GM12878 (cell line): ENCODE measurements around the gene SCARF2. TPM values are rescaled to one million over a fixed set of nuclear protein-coding genes. Genes with fewer than 3 reads are reported as not detected.

Experiments
- ATAC-seq: fragments of 200-7000 bp; cut with Tn5 transposase; 3 replicates; pipeline ENCODE4 v1.9.1; 2020; ENCODE audit warnings: mild to moderate bottlenecking, moderate library complexity
- BruUV-seq: library from RNA; stranded (reverse); fragments of 400-500 nt; replicated peaks from 2 replicates; lab custom pipeline; 2021; lab: Mats Ljungman, UMichigan
- CTCF ChIA-PET: fragments of 300-600 bp; sonication (Branson Sonifier 250); formaldehyde crosslinking; extraction: SDS; loops from one replicate; lab custom pipeline; 2021; ENCODE audit warnings: inconsistent platforms; lab: Yijun Ruan, JAX
- POLR2A ChIA-PET: fragments of 350-600 bp; formaldehyde crosslinking; extraction: SDS; loops from one replicate; lab custom pipeline; 2021; ENCODE audit warnings: inconsistent platforms; lab: Charles Lee
- RAD21 ChIA-PET: fragments of 300-600 bp; sonication (Branson Sonifier 250); formaldehyde crosslinking; loops from one replicate; lab custom pipeline; 2023; ENCODE audit warnings: antibody characterized with exemption; ENCODE audit not compliant: unreplicated experiment; lab: Charles Lee
- SMC1A ChIA-PET: fragments of 300-600 bp; sonication (Branson Sonifier 250); formaldehyde crosslinking; loops from one replicate; lab custom pipeline; 2023; ENCODE audit not compliant: unreplicated experiment, uncharacterized antibody; lab: Charles Lee
- DNase-seq: peaks from one replicate; pipeline ENCODE4 v3.0.0-alpha.2; 2011; ENCODE audit warnings: low read depth, low spot score
- FAIRE-seq: peaks from 3 replicates; lab custom pipeline; 2011; peaks lifted over from hg19 to GRCh38; lab: Jason Lieb, UNC
- H2AFZ ChIP-seq: 2 replicates; pipeline ENCODE4 v1.6.0; 2011; ENCODE audit warnings: low read depth, low read length, control low read depth; ENCODE audit not compliant: control insufficient read depth
- H3K27ac ChIP-seq: 2 replicates; pipeline ENCODE4 v1.5.1; 2011; ENCODE audit warnings: control low read depth; ENCODE audit not compliant: control insufficient read depth, insufficient read depth
- H3K27me3 ChIP-seq, 2 experiments: replicated peaks in 1 of 2; 2 replicates each; pipeline versions ENCODE4 v1.6.0 to v1.6.1; 2011; ENCODE audit warnings: low read length in 1 of 2; ENCODE audit not compliant: control insufficient read depth in 2 of 2, insufficient read depth in 2 of 2
- H3K36me3 ChIP-seq, 2 experiments: 2 replicates each; pipeline ENCODE4 v1.5.1; 2011; ENCODE audit warnings: low read length in 1 of 2; ENCODE audit not compliant: control insufficient read depth in 2 of 2, insufficient read depth in 2 of 2
- H3K4me1 ChIP-seq: 2 replicates; pipeline ENCODE4 v1.6.1; 2011; ENCODE audit warnings: mild to moderate bottlenecking, low read length, moderate library complexity, mixed read lengths; ENCODE audit not compliant: control insufficient read depth, insufficient read depth
- H3K4me2 ChIP-seq: 2 replicates; pipeline ENCODE4 v1.6.0; 2011; ENCODE audit warnings: control low read depth; ENCODE audit not compliant: control insufficient read depth, insufficient read depth
- H3K4me3 ChIP-seq: fragments of 200-600 bp; sonication (generic); 2 replicates; pipeline ENCODE4 v1.5.1; 2016
- H3K79me2 ChIP-seq: 2 replicates; pipeline ENCODE4 v1.6.0; 2011; ENCODE audit warnings: low read length; ENCODE audit not compliant: control insufficient read depth, insufficient read depth
- H3K9ac ChIP-seq: 2 replicates; pipeline ENCODE4 v1.8.0; 2011; ENCODE audit warnings: low read length, control low read depth, mixed read lengths; ENCODE audit not compliant: control insufficient read depth, insufficient read depth
- H3K9me3 ChIP-seq: replicated peaks from 3 replicates; pipeline ENCODE4 v1.5.1; 2011; ENCODE audit warnings: mild to moderate bottlenecking, low read length; ENCODE audit not compliant: control insufficient read depth, insufficient read depth
- H4K20me1 ChIP-seq: 2 replicates; pipeline ENCODE4 v1.6.0; 2011; ENCODE audit not compliant: control insufficient read depth, insufficient read depth
- CBFB ChIP-seq: IDR thresholded peaks from 2 replicates; pipeline ENCODE4 v1.6.1; 2016; ENCODE audit warnings: antibody characterized with exemption, low read depth
- E2F4 ChIP-seq: IDR thresholded peaks from 2 replicates; pipeline ENCODE4 v1.6.1; 2012; ENCODE audit warnings: low read depth, low read length, improper control_type of control experiment
- FOXK2 ChIP-seq: fragments of 450-650 bp; IDR thresholded peaks from 2 replicates; pipeline ENCODE4 v1.6.1; 2017; ENCODE audit warnings: mild to moderate bottlenecking, moderate library complexity
- FOXM1 ChIP-seq: IDR thresholded peaks from 2 replicates; pipeline ENCODE4 v1.6.1; 2012; ENCODE audit warnings: low read depth, mild to moderate bottlenecking, inconsistent platforms, low read length, moderate library complexity
- JUND ChIP-seq: IDR thresholded peaks from 2 replicates; pipeline ENCODE4 v1.6.1; 2012; ENCODE audit warnings: low read depth, mild to moderate bottlenecking, low read length, improper control_type of control experiment, moderate library complexity
- SREBF1 ChIP-seq: IDR thresholded peaks from 2 replicates; pipeline ENCODE4 v1.6.1; 2012; ENCODE audit warnings: mild to moderate bottlenecking, low read length
- YY1 ChIP-seq: IDR thresholded peaks from 2 replicates; pipeline ENCODE4 v1.6.1; 2011; ENCODE audit warnings: low read depth, mild to moderate bottlenecking, low read length
- ZNF24 ChIP-seq: fragments of 450-650 bp; IDR thresholded peaks from 2 replicates; pipeline ENCODE4 v1.6.1; 2017; ENCODE audit warnings: antibody characterized with exemption, mild to moderate bottlenecking
- WGBS: methylation state at CpG from one replicate; pipeline ENCODE4 v1.1.6; 2016; ENCODE audit warnings: low lambda C conversion rate; ENCODE audit not compliant: insufficient replicate concordance, insufficient coverage; ENCODE audit errors: missing lambda C conversion rate; 5-methylcytosine and 5-hydroxymethylcytosine counted together
- in situ Hi-C: fragments of 300-500 bp; cut with MboI; formaldehyde crosslinking; loops from 9 replicates; pipeline ENCODE4 v1.14.3; 2018; ENCODE audit warnings: mixed read lengths
- intact Hi-C: fragments of 100-400 bp; cut with micrococcal nuclease; formaldehyde crosslinking; loops from one replicate; pipeline ENCODE4 v1.14.2; 2022; ENCODE audit not compliant: unreplicated experiment
- polyA plus RNA-seq, 11 experiments: library from polyadenylated mRNA; depleted of rRNA in 4 of 11; unstranded in 6 of 11; stranded (reverse) in 5 of 11; fragments of >200 nt; fragmentation: Nextera tagmentation in 4 of 11; fragmentation: Illumina TruSeq in 1 of 11; extraction: Ambion mirVana in 4 of 11; extraction: Trizol in 1 of 11; gene quantifications; 1 replicate in 1 of 11; 2 replicates in 10 of 11; pipeline versions ENCODE4 v1.2.1 to v1.2.3, GENCODE V29; 2011 to 2016; ENCODE audit warnings: inconsistent platforms in 2 of 11, missing spikeins in 2 of 11, low read depth in 1 of 11
- total RNA-seq, 4 experiments: library from RNA; depleted of rRNA in 3 of 4; stranded (reverse); fragments of >200 nt in 3 of 4; fragmentation: Illumina TruSeq in 1 of 4; extraction: Trizol in 1 of 4; gene quantifications; 2 replicates each; pipeline versions ENCODE4 v1.2.1 to v1.2.3, GENCODE V29; 2013 to 2021
- TF ChIP-seq, protein P1 (sequence below): fragments of 450-650 bp; IDR thresholded peaks from 2 replicates; pipeline ENCODE4 v1.6.1; 2017; ENCODE audit warnings: mild to moderate bottlenecking, low read depth, inconsistent platforms; ENCODE audit not compliant: poor library complexity, severe bottlenecking
- TF ChIP-seq, protein P2 (sequence below): IDR thresholded peaks from 2 replicates; pipeline ENCODE4 v1.6.1; 2011; ENCODE audit warnings: low read depth, low read length, improper control_type of control experiment, borderline replicate concordance
- TF ChIP-seq, protein P3 (sequence below): IDR thresholded peaks from 2 replicates; pipeline ENCODE4 v1.6.1; 2011; ENCODE audit warnings: low read depth, mild to moderate bottlenecking, low read length, moderate library complexity, borderline replicate concordance; ENCODE audit errors: extremely low read depth

The SCARF2 gene
- total and polyA plus RNA-seq, 10 of the 15 experiments (the other 5 are each of a cell fraction or from before 2014, with no cell fraction given) = 0.01 to 0.74 (median 0.17) TPM; not detected in 5

DNA sequence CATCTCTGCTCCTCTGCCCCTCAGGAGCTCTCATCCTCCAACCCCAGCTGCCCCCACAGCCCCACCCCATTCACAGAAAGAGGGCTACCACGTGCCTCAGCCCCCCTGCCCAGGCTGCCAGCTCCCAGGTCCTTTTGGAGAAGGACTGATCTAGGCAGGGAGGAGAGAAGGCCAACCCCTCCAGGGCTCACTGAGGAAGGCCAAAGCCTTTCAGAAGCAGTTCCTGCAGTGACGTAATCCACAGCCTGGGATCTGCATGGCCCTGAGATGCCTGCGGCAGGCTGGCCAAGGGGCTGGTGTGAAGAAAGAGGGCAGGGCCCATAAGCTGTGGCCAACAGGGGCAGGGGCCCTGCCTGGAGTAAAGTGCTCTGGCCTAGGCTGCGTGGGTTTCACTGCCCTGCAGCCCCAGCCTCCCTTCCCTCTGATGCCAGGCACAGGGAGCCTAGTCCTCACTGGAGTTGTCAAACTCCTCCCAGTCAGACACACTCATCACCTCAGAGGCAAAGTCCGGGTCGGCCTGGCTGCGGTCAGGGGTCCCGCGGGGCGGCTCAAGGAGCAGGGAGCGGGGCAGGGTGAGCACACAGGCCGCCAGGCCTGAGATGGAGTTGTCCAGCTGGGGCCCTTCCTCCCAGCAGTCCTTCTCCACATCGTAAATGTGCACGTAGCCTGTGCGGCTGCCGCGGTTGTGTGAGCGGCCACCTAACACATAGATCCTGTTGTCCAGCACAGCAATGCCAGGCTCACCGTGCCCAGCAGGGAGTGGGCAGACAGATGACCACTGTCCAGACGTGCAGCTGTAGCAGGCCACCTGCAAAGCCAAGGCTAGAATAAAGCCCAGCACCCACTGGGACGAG, 4.2 kb upstream of the SCARF2 start:
- 81% methylated on average over 21 of the region's 21 CpGs for WGBS
- Histone ChIP-seq H3K4me3 (no peak overlapping the region), H4K20me1 (no peaks in the 10 kb centered on the region), H3K4me1 (no peaks in the 10 kb centered on the region), H3K9me3 (no peaks in the 10 kb centered on the region), H3K4me2 (no peak overlapping the region), H3K36me3 (no peaks in the 10 kb centered on the region)
- no peak for DNase-seq
- intact Hi-C loops (no loop called here), in situ Hi-C loops (no loop called here)
- ChIA-PET CTCF (interaction anchor here (1.2 kb wide), 1 partner anchor 13 kb away, joined by 3 read pairs; no protein-coding TSS in a partner anchor), RAD21 (no interaction called here)
- no TSS peak for BruUV-seq
- no peak for ATAC-seq
- TF ChIP-seq CBFB (no peak), SREBF1 (no peak), YY1 (no peak), E2F4 (no peak), FOXK2 (no peak), FOXM1 (no peak), JUND (no peak), ZNF24 (no peak)
- TF ChIP-seq, protein P1, sequence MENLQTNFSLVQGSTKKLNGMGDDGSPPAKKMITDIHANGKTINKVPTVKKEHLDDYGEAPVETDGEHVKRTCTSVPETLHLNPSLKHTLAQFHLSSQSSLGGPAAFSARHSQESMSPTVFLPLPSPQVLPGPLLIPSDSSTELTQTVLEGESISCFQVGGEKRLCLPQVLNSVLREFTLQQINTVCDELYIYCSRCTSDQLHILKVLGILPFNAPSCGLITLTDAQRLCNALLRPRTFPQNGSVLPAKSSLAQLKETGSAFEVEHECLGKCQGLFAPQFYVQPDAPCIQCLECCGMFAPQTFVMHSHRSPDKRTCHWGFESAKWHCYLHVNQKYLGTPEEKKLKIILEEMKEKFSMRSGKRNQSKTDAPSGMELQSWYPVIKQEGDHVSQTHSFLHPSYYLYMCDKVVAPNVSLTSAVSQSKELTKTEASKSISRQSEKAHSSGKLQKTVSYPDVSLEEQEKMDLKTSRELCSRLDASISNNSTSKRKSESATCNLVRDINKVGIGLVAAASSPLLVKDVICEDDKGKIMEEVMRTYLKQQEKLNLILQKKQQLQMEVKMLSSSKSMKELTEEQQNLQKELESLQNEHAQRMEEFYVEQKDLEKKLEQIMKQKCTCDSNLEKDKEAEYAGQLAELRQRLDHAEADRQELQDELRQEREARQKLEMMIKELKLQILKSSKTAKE = no peak
- TF ChIP-seq, protein P2, sequence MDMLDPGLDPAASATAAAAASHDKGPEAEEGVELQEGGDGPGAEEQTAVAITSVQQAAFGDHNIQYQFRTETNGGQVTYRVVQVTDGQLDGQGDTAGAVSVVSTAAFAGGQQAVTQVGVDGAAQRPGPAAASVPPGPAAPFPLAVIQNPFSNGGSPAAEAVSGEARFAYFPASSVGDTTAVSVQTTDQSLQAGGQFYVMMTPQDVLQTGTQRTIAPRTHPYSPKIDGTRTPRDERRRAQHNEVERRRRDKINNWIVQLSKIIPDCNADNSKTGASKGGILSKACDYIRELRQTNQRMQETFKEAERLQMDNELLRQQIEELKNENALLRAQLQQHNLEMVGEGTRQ = no peak
- TF ChIP-seq, protein P3, sequence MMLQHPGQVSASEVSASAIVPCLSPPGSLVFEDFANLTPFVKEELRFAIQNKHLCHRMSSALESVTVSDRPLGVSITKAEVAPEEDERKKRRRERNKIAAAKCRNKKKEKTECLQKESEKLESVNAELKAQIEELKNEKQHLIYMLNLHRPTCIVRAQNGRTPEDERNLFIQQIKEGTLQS = no peak
- TF ChIP-seq, all 136 proteins: peak for 0
- H3K27me3 ChIP-seq = peaks cover 8% of the 10 kb centered on the region in 2 experiments; a peak in 3 of 4 replicates
- no peak overlapping the region for H3K27ac ChIP-seq
- H2AFZ ChIP-seq = no peak overlapping the region
- no peak overlapping the region for H3K9ac ChIP-seq
- no peak for FAIRE-seq
- no peaks in the 10 kb centered on the region for H3K79me2 ChIP-seq
- POLR2A ChIA-PET = interaction anchor here (0.6 kb wide), 1 partner anchor 67 kb away, joined by 7 read pairs; no protein-coding TSS in a partner anchor
- SMC1A ChIA-PET = no interaction called here
